Activated naive CD4-positive, alpha-beta T cell treated with anti-CD3 and anti-CD28 coated beads, Interleukin-2, amount 50 U/mL, for 24 hours (primary cell): ENCODE results near the gene FAM227A.
"Not testable (repeated sequence)": the region's sequence is repeated elsewhere in the genome, so short reads cannot be mapped to it uniquely, and the experiment has no call there.

Source experiments
- H3K27ac Mint-ChIP-seq: one replicate; pipeline ENCODE4 v1.8.0; 2021; ENCODE audit warnings: mild to moderate bottlenecking, mixed read lengths
- H3K27me3 Mint-ChIP-seq: one replicate; pipeline ENCODE4 v1.8.0; 2021; ENCODE audit warnings: mixed read lengths
- H3K36me3 Mint-ChIP-seq: one replicate; pipeline ENCODE4 v1.8.0; 2021; ENCODE audit warnings: mixed read lengths
- H3K4me1 Mint-ChIP-seq: one replicate; pipeline ENCODE4 v1.8.0; 2021; ENCODE audit warnings: mixed read lengths
- H3K4me3 Mint-ChIP-seq: one replicate; pipeline ENCODE4 v1.8.0; 2021; ENCODE audit warnings: mild to moderate bottlenecking, mixed read lengths
- H3K9me3 Mint-ChIP-seq: one replicate; pipeline ENCODE4 v1.8.0; 2021; ENCODE audit warnings: mixed read lengths

The FAM227A gene

DNA sequence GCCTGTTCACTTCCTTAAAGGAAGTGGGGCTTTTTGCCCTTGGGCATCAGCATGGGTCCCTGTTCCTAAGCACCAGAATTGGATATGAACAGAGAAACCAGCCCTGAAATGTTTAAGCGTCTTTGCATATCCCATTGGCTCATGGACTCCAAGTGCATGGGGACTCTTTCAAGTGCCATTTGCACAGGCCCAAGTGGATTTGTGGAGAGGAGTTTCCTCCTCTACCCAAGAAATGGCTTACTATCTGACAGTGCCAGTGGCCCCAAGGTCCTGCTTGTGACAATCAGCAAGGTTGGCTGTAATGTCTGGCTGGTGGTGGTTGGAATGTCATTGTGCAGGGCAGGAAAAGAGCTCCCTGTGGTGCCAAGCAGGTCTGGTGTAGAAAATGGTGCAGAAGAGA is 29.6 kb upstream of the FAM227A start:
- Mint-ChIP-seq H3K27me3 (no peaks in the 10 kb centered on the region), H3K36me3 (peaks cover 22% of the 10 kb centered on the region), H3K9me3 (no peaks in the 10 kb centered on the region), H3K4me1 (peaks cover 19% of the 10 kb centered on the region), H3K27ac (no peak overlapping the region), H3K4me3 (no peak overlapping the region)

DNA sequence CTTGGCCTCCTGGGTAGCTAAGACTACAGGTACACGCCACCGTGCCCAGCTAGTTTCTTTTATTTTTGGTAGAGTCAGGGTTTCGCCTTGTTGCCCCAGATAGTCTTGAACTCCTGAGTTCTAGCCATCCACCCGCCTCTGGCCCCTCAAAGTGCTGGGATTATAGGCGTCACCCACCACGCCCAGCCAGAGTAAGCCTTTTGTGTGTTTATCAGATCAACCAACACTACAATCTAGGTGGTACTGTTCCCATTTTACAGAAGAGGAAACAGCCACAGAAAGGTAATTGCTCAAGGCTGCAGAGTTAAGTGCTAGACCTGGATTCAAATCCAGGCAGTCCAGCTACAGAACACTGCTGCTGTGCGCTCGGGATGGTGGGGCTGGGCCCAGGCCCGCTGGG is 28.7 kb upstream of the FAM227A start:
- peaks cover 20% of the 10 kb centered on the region for H3K36me3 Mint-ChIP-seq
- no peaks in the 10 kb centered on the region for H3K27me3 Mint-ChIP-seq
- peaks cover 19% of the 10 kb centered on the region for H3K4me1 Mint-ChIP-seq
- H3K9me3 Mint-ChIP-seq = no peaks in the 10 kb centered on the region
- no peak overlapping the region for H3K4me3 Mint-ChIP-seq
- no peak overlapping the region for H3K27ac Mint-ChIP-seq

GRCh38 chr22:38681582-38682335 is 25.6 kb upstream of the FAM227A start, which contains the start of gene TOMM22:
TSS of gene TOMM22 (plus strand) at chr22:38681957. CDS start at chr22:38681979, 22 bp downstream.
- H3K4me3 Mint-ChIP-seq = peak within 1 kb of the TSS; percentile 100
- peaks cover 16% of the 10 kb centered on the region for H3K36me3 Mint-ChIP-seq
- no peaks in the 10 kb centered on the region for H3K27me3 Mint-ChIP-seq
- H3K9me3 Mint-ChIP-seq = no peaks in the 10 kb centered on the region
- peaks cover 19% of the 10 kb centered on the region for H3K4me1 Mint-ChIP-seq
- H3K27ac Mint-ChIP-seq = peak within 1 kb of the TSS; percentile 99

DNA sequence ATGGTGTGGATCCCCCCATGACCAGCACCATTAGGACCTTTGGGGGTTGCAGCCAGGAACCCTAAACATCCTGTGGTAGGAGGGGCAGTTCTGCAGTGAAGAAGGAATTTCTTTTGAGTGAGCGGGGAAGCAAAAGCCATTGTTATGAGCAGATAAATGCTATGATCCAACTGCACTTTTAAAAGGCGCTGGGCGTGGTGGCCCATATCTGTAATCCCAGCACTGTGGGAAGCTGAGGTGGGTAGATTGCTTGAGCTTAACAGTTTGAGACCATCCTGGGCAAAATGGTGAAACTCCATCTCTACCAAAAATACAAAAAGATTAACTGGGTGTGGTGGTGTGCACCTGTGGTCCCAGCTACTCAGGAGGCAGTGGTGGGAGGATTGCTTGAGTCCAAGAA is 19.6 kb upstream of the FAM227A start:
- H3K9me3 Mint-ChIP-seq = no peaks in the 10 kb centered on the region

DNA sequence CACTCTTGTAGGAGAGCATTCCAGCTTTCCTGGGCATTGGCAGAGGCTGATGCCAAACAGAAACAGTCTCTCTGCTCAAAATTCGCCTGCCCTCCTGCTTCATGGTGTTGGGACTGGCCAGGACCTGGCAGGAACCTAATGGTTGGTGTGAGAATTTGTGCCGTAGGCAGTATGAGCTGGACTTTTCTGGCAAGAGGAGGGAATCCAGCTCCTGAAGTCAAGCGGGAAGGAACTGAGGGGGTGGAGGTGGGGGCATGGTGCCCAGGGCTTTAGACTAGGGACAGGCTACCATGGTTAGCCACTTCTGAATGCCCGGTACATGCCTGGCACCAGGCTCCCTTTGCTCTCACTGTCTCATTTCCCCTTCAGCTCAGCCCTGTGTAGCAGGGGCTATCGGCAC is 18.7 kb upstream of the FAM227A start:
- no peaks in the 10 kb centered on the region for H3K9me3 Mint-ChIP-seq
- H3K4me3 Mint-ChIP-seq = no peak overlapping the region
- no peaks in the 10 kb centered on the region for H3K4me1 Mint-ChIP-seq
- peaks cover 2% of the 10 kb centered on the region for H3K36me3 Mint-ChIP-seq
- H3K27ac Mint-ChIP-seq = peak overlapping the region; percentile 15
- no peaks in the 10 kb centered on the region for H3K27me3 Mint-ChIP-seq

More for the DNA sequence above, 19.6 kb upstream of the FAM227A start:
- peaks cover 2% of the 10 kb centered on the region for H3K36me3 Mint-ChIP-seq
- no peak overlapping the region for H3K4me3 Mint-ChIP-seq
- no peak overlapping the region for H3K27ac Mint-ChIP-seq
- H3K4me1 Mint-ChIP-seq = no peaks in the 10 kb centered on the region
- no peaks in the 10 kb centered on the region for H3K27me3 Mint-ChIP-seq

DNA sequence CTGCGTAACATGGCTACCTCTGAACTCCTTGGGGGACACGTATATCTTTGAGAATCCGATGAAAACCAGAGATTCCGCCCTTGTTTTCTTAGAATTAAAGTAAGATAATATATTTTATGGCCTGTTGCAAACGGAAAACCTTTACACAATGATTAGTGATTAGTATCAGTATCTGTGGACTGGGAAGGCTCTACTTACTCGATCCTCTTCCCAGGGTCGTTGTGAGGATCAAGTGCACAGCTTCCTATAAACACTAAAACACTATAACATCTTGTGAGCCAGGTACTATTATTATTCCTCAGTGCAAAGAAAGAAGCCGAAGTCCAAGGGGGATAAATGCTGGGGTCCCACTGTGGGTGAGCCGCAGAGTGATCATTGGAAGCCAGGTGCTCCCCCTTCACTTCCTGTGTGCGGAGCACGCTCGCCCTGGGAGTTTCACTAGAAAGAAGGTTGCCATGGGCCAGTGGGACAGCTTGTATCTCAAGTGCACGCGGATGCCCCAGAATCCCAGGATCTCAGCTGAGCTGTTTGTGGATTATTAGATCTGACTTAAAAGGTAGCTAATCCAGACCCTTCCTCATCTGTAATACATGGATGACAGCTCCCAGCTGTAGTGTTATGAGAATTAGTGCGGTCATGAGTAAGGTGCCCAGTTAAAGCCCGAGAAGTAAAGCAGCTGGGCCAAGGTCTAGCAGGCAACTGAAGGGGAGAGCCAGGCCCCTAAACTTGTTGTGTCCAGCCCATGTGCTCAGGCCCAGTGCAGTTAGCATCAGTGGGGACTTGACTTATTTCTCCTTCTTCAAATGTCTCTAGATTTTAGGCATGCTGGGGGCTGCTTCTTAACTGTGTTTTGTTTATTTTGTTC is 1.1 kb upstream of the FAM227A start:
- Mint-ChIP-seq H3K4me1 (peaks cover 15% of the 10 kb centered on the region), H3K27me3 (no peaks in the 10 kb centered on the region), H3K4me3 (peak overlapping the region; percentile 93), H3K27ac (peak overlapping the region; percentile 98), H3K9me3 (no peaks in the 10 kb centered on the region), H3K36me3 (no peaks in the 10 kb centered on the region)

GRCh38 chr22:38655519-38656255 is 505 bp downstream of the FAM227A start:
- no peaks in the 10 kb centered on the region for H3K36me3 Mint-ChIP-seq
- H3K4me3 Mint-ChIP-seq = peak overlapping the region; percentile 93
- peak overlapping the region; percentile 98 for H3K27ac Mint-ChIP-seq
- peaks cover 15% of the 10 kb centered on the region for H3K4me1 Mint-ChIP-seq
- H3K27me3 Mint-ChIP-seq = no peaks in the 10 kb centered on the region
- H3K9me3 Mint-ChIP-seq = no peaks in the 10 kb centered on the region

- H3K36me3 Mint-ChIP-seq = no peaks in the 10 kb centered on the region
- H3K9me3 Mint-ChIP-seq = no peaks in the 10 kb centered on the region
- H3K27ac Mint-ChIP-seq = peak overlapping the region; percentile 35
- H3K4me3 Mint-ChIP-seq = peak overlapping the region; percentile 1
- peaks cover 15% of the 10 kb centered on the region for H3K4me1 Mint-ChIP-seq
- H3K27me3 Mint-ChIP-seq = no peaks in the 10 kb centered on the region
Measured at GRCh38 chr22:38653741-38654140, 2.5 kb downstream of the FAM227A start.

DNA sequence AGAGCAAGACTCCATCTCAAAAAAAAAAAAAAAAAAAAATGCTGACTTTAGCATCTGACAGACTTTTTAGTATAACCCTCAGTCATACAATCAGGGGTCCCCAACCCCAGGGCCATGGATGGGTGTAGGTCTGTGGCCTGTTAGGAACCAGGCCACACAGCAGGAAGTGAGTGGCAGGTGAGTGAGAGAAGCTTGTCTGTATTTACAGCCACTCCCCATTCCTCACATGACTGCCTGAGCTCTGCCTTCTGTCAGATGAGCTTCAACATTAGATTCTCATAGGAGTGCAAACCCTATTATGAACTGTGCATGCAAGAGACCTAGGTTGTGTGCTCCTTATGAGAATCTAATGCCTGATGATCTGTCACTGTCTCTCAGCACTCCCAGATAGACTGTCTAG is 3.3 kb downstream of the FAM227A start:
- H3K36me3 Mint-ChIP-seq = no peaks in the 10 kb centered on the region
- H3K4me3 Mint-ChIP-seq = no peak overlapping the region

DNA sequence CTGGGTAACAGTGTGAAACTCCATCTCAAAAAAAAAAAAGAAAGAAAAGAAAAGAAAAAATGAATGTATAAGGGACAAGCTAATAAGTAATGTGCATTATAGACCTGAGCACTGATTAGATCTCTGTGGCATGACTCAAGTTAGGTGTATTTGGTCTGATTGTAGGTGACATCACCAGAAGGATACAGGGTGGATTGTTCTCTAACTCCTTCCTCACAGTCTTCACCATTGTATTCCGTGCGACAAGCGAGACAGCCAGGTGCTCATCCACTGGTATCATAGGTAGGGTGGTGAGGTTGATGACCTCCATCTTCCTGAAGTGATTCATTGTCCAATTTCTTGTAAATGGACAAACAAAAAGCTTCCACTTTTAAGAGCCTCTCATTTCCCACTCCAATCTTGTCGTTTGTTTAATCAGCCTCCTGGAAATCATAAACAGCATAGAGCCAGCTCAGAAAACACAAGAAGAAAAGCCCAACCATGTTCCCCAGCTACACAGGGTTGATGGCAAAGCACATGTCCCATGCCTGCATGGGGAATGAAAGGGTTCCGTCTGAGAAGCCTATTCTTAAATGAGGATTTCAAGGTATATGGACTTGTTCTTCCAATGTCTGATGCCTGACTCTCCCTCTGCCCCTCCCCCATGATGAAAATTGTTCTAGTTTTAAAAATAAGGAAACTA is 6.2 kb downstream of the FAM227A start:
- Mint-ChIP-seq H3K27me3 (no peaks in the 10 kb centered on the region), H3K4me1 (no peaks in the 10 kb centered on the region), H3K27ac (no peak overlapping the region), H3K4me3 (no peak overlapping the region), H3K9me3 (no peaks in the 10 kb centered on the region), H3K36me3 (no peaks in the 10 kb centered on the region)

More for the DNA sequence above, 3.3 kb downstream of the FAM227A start:
- Mint-ChIP-seq H3K27ac (no peak overlapping the region), H3K9me3 (no peaks in the 10 kb centered on the region), H3K4me1 (peaks cover 12% of the 10 kb centered on the region), H3K27me3 (no peaks in the 10 kb centered on the region)

DNA sequence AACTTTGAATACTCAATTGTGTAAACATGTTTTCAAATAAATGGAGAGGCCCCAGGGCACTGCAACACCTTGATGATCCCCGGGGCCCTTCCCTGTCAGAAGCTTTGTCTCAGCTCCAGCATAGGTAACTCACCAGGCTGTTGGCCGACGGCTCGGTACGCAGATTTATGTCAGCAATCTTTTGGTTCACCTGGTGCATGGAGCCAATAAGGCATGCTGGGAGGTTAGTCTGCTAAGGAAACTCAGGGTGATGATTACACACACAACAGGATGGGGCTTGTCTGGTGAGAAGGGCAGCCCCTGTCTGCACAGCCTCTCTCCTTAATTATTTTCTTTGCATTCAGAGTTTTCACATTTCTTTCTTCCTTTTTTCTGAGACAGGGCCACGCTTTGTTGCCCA is 10.8 kb downstream of the FAM227A start:
- H3K36me3 Mint-ChIP-seq = no peaks in the 10 kb centered on the region
- H3K4me3 Mint-ChIP-seq = no peak overlapping the region
- H3K9me3 Mint-ChIP-seq = no peaks in the 10 kb centered on the region
- H3K27ac Mint-ChIP-seq = no peak overlapping the region
- peaks cover 5% of the 10 kb centered on the region for H3K27me3 Mint-ChIP-seq
- H3K4me1 Mint-ChIP-seq = no peaks in the 10 kb centered on the region

DNA sequence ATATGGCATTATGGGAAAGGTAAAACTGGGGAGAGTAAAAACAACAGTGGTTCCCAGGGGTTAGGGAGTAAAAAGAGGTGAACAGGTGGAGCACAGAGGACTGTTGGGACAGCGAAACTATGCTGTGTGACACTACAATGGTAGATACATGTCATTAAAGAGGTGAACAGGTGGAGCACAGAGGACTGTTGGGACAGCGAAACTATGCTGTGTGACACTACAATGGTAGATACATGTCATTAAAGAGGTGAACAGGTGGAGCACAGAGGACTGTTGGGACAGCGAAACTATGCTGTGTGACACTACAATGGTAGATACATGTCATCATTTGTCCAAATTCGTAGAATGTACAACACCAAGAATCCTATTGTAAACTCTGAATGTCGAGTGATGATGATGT is 11.9 kb downstream of the FAM227A start:
- H3K36me3 Mint-ChIP-seq, H3K4me3 Mint-ChIP-seq, H3K27ac Mint-ChIP-seq, H3K27me3 Mint-ChIP-seq, H3K4me1 Mint-ChIP-seq, H3K9me3 Mint-ChIP-seq: not testable (repeated sequence)

- Mint-ChIP-seq H3K27ac (no peak overlapping the region), H3K36me3 (no peaks in the 10 kb centered on the region), H3K4me1 (no peaks in the 10 kb centered on the region), H3K4me3 (no peak overlapping the region), H3K27me3 (peaks cover 5% of the 10 kb centered on the region), H3K9me3 (no peaks in the 10 kb centered on the region)
Measured at GRCh38 chr22:38641476-38642040, 14.6 kb downstream of the FAM227A start.

- Mint-ChIP-seq H3K36me3 (no peaks in the 10 kb centered on the region), H3K27ac (no peak overlapping the region), H3K4me1 (no peaks in the 10 kb centered on the region), H3K4me3 (no peak overlapping the region), H3K27me3 (peaks cover 5% of the 10 kb centered on the region), H3K9me3 (no peaks in the 10 kb centered on the region)
Measured at GRCh38 chr22:38638728-38639127, 17.5 kb downstream of the FAM227A start.

DNA sequence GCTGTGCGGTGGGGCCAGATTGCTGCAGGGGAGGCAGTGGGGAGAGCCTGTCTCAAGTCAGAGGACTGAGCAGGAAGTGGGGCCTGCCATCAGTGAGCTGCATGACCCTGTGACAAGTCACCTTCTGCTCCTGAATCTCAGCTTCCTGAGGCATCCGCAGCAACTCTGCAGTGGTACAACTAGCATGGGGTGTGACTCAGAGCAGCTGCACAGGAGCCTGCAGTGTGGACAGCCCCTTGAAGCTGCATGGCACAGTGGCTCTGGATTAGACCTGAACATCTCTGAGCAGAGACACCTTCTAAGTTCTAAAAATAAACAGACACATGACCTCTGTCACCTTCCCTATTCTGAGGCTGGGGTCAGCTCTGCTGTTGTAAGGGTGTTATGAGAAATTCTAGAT is 18.0 kb downstream of the FAM227A start:
- H3K27me3 Mint-ChIP-seq = peaks cover 4% of the 10 kb centered on the region
- no peaks in the 10 kb centered on the region for H3K4me1 Mint-ChIP-seq
- no peaks in the 10 kb centered on the region for H3K9me3 Mint-ChIP-seq
- H3K36me3 Mint-ChIP-seq = no peaks in the 10 kb centered on the region
- H3K4me3 Mint-ChIP-seq = no peak overlapping the region
- H3K27ac Mint-ChIP-seq = no peak overlapping the region
